WERI-Rb-1 (cell line): ENCODE measurements around the gene KCTD3.

Source experiments
- DNase-seq: peaks from one replicate; pipeline ENCODE4 v3.0.0-alpha.2; 2020
- H3K27ac ChIP-seq: fragments of 250-450 bp; sonication (Bioruptor Pico); 2 replicates; pipeline ENCODE4 v1.5.1; 2020; ENCODE audit warnings: mild to moderate bottlenecking, moderate library complexity
- H3K27me3 ChIP-seq: fragments of 250-450 bp; sonication (Bioruptor Pico); 2 replicates; pipeline ENCODE4 v1.5.1; 2021; ENCODE audit warnings: mild to moderate bottlenecking, low read depth, moderate library complexity; ENCODE audit not compliant: insufficient read depth, severe bottlenecking
- H3K36me3 ChIP-seq: fragments of 250-450 bp; sonication (Bioruptor Pico); 2 replicates; pipeline ENCODE4 v1.5.1; 2020; ENCODE audit warnings: mild to moderate bottlenecking, moderate library complexity
- H3K4me3 ChIP-seq: 2 replicates; pipeline ENCODE4 v1.5.1; 2011; ENCODE audit warnings: low read depth, mild to moderate bottlenecking, control low read depth, low read length
- H3K9me3 ChIP-seq: fragments of 250-450 bp; sonication (Bioruptor Pico); 2 replicates; pipeline ENCODE4 v1.5.1; 2021; ENCODE audit warnings: mild to moderate bottlenecking, moderate library complexity; ENCODE audit not compliant: severe bottlenecking
- TF ChIP-seq, protein P1 (sequence below): IDR thresholded peaks from 2 replicates; pipeline ENCODE4 v1.5.1; 2011; ENCODE audit warnings: low read depth, mild to moderate bottlenecking, control low read depth, inconsistent platforms, low read length

Gene KCTD3

DNA sequence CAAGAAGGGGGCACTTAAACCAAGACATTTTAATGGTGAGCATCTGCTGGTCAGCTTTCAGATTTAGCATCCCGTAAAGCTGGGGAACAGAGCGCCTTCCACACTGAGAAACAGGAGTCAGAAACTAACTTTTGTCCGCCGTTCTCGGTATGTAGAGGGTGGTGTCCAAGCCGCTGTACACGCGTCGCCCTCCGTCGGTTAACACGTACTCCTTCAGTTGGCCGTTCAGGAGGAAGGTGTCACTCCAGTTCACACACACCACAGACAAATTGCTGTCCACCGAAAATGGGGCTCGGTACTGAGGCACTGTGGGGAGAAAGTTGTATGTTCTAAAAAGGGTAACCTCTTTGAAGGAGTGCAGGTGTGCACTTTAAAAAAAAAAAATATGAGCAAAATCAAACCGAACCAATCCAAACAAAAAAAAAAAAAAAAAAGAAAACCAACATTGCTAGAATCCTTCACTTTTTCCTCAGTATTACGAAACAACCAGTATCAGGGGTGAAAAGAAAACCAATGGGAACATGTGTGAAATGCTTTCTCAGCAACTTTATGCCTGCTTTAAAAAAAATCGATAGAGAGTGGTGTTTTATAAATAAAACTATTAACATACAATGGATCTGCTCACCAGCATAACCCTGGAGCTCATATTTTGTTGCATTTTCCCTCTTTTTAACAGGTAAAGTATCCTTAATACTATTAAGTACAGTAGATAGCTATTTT, 73.5 kb downstream of the KCTD3 start:
- H3K27ac ChIP-seq, result no peak overlapping the region
- TF ChIP-seq, protein P1, sequence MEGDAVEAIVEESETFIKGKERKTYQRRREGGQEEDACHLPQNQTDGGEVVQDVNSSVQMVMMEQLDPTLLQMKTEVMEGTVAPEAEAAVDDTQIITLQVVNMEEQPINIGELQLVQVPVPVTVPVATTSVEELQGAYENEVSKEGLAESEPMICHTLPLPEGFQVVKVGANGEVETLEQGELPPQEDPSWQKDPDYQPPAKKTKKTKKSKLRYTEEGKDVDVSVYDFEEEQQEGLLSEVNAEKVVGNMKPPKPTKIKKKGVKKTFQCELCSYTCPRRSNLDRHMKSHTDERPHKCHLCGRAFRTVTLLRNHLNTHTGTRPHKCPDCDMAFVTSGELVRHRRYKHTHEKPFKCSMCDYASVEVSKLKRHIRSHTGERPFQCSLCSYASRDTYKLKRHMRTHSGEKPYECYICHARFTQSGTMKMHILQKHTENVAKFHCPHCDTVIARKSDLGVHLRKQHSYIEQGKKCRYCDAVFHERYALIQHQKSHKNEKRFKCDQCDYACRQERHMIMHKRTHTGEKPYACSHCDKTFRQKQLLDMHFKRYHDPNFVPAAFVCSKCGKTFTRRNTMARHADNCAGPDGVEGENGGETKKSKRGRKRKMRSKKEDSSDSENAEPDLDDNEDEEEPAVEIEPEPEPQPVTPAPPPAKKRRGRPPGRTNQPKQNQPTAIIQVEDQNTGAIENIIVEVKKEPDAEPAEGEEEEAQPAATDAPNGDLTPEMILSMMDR, result no peak
- no peaks in the 10 kb centered on the region for H3K36me3 ChIP-seq
- H3K9me3 ChIP-seq, result no peaks in the 10 kb centered on the region
- no peaks in the 10 kb centered on the region for H3K27me3 ChIP-seq
- DNase-seq, result no peak
- no peak overlapping the region for H3K4me3 ChIP-seq

GRCh38 chr1:215643592-215644321, 76.7 kb downstream of the KCTD3 start:
- H3K27me3 ChIP-seq, result no peaks in the 10 kb centered on the region
- TF ChIP-seq, protein P1, result no peak
- no peak overlapping the region for H3K4me3 ChIP-seq

DNA sequence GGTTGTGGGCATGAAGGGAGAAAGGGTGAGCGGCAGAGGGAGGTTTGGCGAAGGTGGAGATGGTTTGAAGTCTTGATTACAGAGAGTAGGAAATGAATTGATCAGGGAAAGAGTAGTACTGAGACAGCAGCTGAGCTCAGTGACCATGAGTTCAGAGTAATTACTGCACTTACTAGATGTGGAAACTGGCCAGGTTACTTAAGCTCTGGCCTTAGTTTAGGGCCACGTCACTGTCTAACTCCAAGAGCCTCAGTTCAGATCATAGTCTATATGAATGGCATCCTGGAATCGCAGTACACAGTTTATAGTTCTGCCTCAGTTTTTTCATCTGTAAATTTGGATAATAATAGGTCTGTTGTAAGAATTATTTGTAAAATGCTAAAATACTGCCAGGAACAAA, 78.1 kb downstream of the KCTD3 start:
- Histone ChIP-seq H3K27me3 (no peaks in the 10 kb centered on the region), H3K4me3 (no peak overlapping the region), H3K36me3 (no peaks in the 10 kb centered on the region), H3K27ac (no peak overlapping the region), H3K9me3 (no peaks in the 10 kb centered on the region)
- TF ChIP-seq, protein P1, result no peak
- no peak for DNase-seq

More at GRCh38 chr1:215643592-215644321, 76.7 kb downstream of the KCTD3 start:
- Histone ChIP-seq H3K36me3 (no peaks in the 10 kb centered on the region), H3K9me3 (no peaks in the 10 kb centered on the region), H3K27ac (no peak overlapping the region)
- no peak for DNase-seq

GRCh38 chr1:215645861-215646260, 78.8 kb downstream of the KCTD3 start:
- DNase-seq, result no peak
- TF ChIP-seq, protein P1, result no peak
- Histone ChIP-seq H3K36me3 (no peaks in the 10 kb centered on the region), H3K9me3 (no peaks in the 10 kb centered on the region), H3K27ac (no peak overlapping the region), H3K4me3 (no peak overlapping the region), H3K27me3 (no peaks in the 10 kb centered on the region)

GRCh38 chr1:215647738-215648137, 80.6 kb downstream of the KCTD3 start:
- no peaks in the 10 kb centered on the region for H3K9me3 ChIP-seq
- TF ChIP-seq, protein P1, result no peak
- no peak overlapping the region for H3K4me3 ChIP-seq
- H3K27ac ChIP-seq, result no peak overlapping the region
- H3K27me3 ChIP-seq, result no peaks in the 10 kb centered on the region
- H3K36me3 ChIP-seq, result no peaks in the 10 kb centered on the region
- no peak for DNase-seq

GRCh38 chr1:215648957-215649356, 81.9 kb downstream of the KCTD3 start:
- DNase-seq, result no peak
- TF ChIP-seq, protein P1, result no peak
- H3K27ac ChIP-seq, result no peak overlapping the region
- no peak overlapping the region for H3K4me3 ChIP-seq
- H3K9me3 ChIP-seq, result no peaks in the 10 kb centered on the region
- no peaks in the 10 kb centered on the region for H3K36me3 ChIP-seq
- H3K27me3 ChIP-seq, result no peaks in the 10 kb centered on the region
